Uterus (tissue), 2 donors: ENCODE measurements around the gene NCOA3.

Experiments
- POLR2A ChIP-seq, 2 donors: fragments of 450-650 bp; IDR thresholded peaks; one replicate each; pipeline ENCODE4 v1.6.1; 2016; ENCODE audit warnings: antibody characterized with exemption in 2 of 2, mild to moderate bottlenecking in 1 of 2, moderate library complexity in 1 of 2
- TF ChIP-seq, protein P1 (sequence below), 4 experiments: fragments of 200-600 bp in 2 of 4; fragments of 450-650 bp in 2 of 4; sonication (generic) in 2 of 4; IDR thresholded peaks; one replicate each; pipeline ENCODE4 v1.5.1; 2016 to 2019; ENCODE audit warnings: antibody characterized with exemption in 4 of 4, mild to moderate bottlenecking in 2 of 4, moderate library complexity in 1 of 4

DNA sequence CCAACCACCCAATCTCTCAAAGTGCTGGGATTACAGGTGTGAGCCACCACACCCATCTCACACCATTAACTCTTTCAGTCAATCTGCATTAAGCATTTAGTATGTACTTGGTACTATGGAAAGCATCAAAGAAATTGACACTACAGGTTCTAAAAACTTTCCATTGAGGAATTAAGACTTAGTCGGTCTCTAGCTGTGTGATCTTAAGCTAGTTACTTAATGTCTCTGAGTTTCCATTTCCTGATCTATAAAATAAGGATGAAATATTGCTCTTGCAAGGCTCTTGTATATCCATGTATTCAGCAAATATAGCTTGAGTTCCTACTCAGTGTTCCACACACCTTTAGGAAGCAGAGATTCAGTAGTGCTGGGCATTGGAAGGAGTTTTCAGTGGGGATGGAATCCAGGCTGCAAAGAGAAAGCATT, 48.9 kb upstream of the NCOA3 start:
- TF ChIP-seq, protein P1, sequence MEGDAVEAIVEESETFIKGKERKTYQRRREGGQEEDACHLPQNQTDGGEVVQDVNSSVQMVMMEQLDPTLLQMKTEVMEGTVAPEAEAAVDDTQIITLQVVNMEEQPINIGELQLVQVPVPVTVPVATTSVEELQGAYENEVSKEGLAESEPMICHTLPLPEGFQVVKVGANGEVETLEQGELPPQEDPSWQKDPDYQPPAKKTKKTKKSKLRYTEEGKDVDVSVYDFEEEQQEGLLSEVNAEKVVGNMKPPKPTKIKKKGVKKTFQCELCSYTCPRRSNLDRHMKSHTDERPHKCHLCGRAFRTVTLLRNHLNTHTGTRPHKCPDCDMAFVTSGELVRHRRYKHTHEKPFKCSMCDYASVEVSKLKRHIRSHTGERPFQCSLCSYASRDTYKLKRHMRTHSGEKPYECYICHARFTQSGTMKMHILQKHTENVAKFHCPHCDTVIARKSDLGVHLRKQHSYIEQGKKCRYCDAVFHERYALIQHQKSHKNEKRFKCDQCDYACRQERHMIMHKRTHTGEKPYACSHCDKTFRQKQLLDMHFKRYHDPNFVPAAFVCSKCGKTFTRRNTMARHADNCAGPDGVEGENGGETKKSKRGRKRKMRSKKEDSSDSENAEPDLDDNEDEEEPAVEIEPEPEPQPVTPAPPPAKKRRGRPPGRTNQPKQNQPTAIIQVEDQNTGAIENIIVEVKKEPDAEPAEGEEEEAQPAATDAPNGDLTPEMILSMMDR (IDR thresholded peaks at IDR 0.05): no peak
- TF ChIP-seq POLR2A (IDR thresholded peaks at IDR 0.05): no peak
